H1 (cell line): Measurements from ENCODE around the gene NEMF. TPM values are rescaled to one million over a fixed set of nuclear protein-coding genes. Genes with fewer than 3 reads are reported as not detected.

Experiments used
- CHD7 ChIP-seq: fragments of 300-600 bp; sonication (generic); IDR thresholded peaks from 2 replicates; pipeline ENCODE4 v1.7.1; 2012; ENCODE audit warnings: low read length, moderate library complexity, mild to moderate bottlenecking, inconsistent platforms; ENCODE audit not compliant: insufficient replicate concordance
- CREB1 ChIP-seq: IDR thresholded peaks from 2 replicates; pipeline ENCODE4 v1.6.1; 2012; ENCODE audit warnings: inconsistent platforms
- CTCF ChIP-seq, 3 experiments: IDR thresholded peaks; 1 replicate in 2 of 3; 2 replicates in 1 of 3; pipeline versions ENCODE4 v1.5.1 to v1.6.1; 2011; ENCODE audit warnings: low read length in 3 of 3, mild to moderate bottlenecking in 3 of 3, inconsistent platforms in 2 of 3, low read depth in 1 of 3, moderate library complexity in 1 of 3; ENCODE audit not compliant: insufficient read depth in 1 of 3; ENCODE audit errors: control extremely low read depth in 1 of 3
- YY1 ChIP-seq: IDR thresholded peaks from 2 replicates; pipeline ENCODE4 v1.6.1; 2011; ENCODE audit warnings: low read depth, mild to moderate bottlenecking, low read length
- polyA plus RNA-seq, 7 experiments: library from polyadenylated mRNA; depleted of rRNA in 3 of 7; stranded (reverse) in 5 of 7; unstranded in 2 of 7; fragments of >200 nt in 5 of 7; fragments of 200-250 nt in 2 of 7; gene quantifications; 1 replicate in 5 of 7; 2 replicates in 1 of 7; 4 replicates in 1 of 7; pipeline versions ENCODE4 v1.2.1 to v1.2.3, GENCODE V29; 2011 to 2013; ENCODE audit warnings: missing spikeins in 2 of 7, mixed read lengths in 2 of 7
- total RNA-seq: library from RNA; stranded (reverse); fragmentation: NEBNext Ultra II Directional; extraction: Animal tissue kit (Norgen Biotek cat#: 25700); gene quantifications from 2 replicates; pipeline ENCODE4 v1.2.1, GENCODE V29; 2021

Gene NEMF
- total and polyA plus RNA-seq, 2 of the 8 experiments (the other 6 are each of a cell fraction or from before 2014, with no cell fraction given), result 8.3 to 45.5 TPM

GRCh38 chr14:49853572-49854375, 1.2 kb upstream of the NEMF start (continued):
- TF ChIP-seq CHD7 (no peak), YY1 (peak; percentile 34; the same call in 1 of the 2 replicates), CREB1 (peak; percentile 48; the same call in 1 of the 2 replicates), CTCF (IDR thresholded peaks at IDR 0.05; ENCODE audit: control extremely low read depth in 1 of 3, insufficient read depth in 1 of 3, low read depth in 1 of 3, low read length in 3 of 3) (peak; percentile 59 to 85 (median 85))
